A549 (cell line): Measurements from ENCODE around the gene RNPS1. TPM values are rescaled to one million over a fixed set of nuclear protein-coding genes. Genes with fewer than 3 reads are reported as not detected.

ENCODE experiments used
- ATAC-seq, 2 experiments: fragments of 200-7000 bp in 1 of 2; fragments of >200 bp in 1 of 2; cut with Nextera tagmentation in 1 of 2; cut with Tn5 transposase in 1 of 2; 3 replicates each; pipeline versions ENCODE4 v1.8.0 to v1.9.1; 2018 to 2020; ENCODE audit warnings: mild to moderate bottlenecking in 1 of 2, moderate library complexity in 1 of 2
- CTCF ChIA-PET: fragments of 300-600 bp; sonication (Branson Sonifier 250); formaldehyde crosslinking; extraction: SDS; loops from one replicate; lab custom pipeline; 2021; ENCODE audit warnings: antibody characterized with exemption, inconsistent platforms; lab: Yijun Ruan, JAX
- POLR2A ChIA-PET: fragments of 350-600 bp; formaldehyde crosslinking; extraction: SDS; loops from one replicate; lab custom pipeline; 2021; ENCODE audit warnings: antibody characterized with exemption, inconsistent platforms; lab: Yijun Ruan, JAX
- DNase-seq, 2 experiments: peaks; one replicate each; pipeline versions ENCODE4 v3.0.0 to v3.0.0-alpha.2; 2011 to 2016; ENCODE audit warnings: low read depth in 1 of 2, low spot score in 1 of 2
- FAIRE-seq: peaks from 2 replicates; lab custom pipeline; 2011; peaks lifted over from hg19 to GRCh38; lab: Jason Lieb, UNC
- H3K27ac ChIP-seq, 2 experiments: fragments of >200 bp; sonication (Bioruptor Twin); formaldehyde crosslinking; 3 replicates each; pipeline ENCODE4 v1.5.1; 2016 to 2017
- H3K4me1 ChIP-seq: fragments of >200 bp; sonication (Bioruptor Twin); formaldehyde crosslinking; 3 replicates; pipeline ENCODE4 v1.6.1; 2016
- H3K4me2 ChIP-seq: fragments of >200 bp; sonication (Bioruptor Twin); formaldehyde crosslinking; 3 replicates; pipeline ENCODE4 v1.6.1; 2016
- H3K4me3 ChIP-seq: fragments of >200 bp; sonication (Bioruptor Twin); formaldehyde crosslinking; 3 replicates; pipeline ENCODE4 v1.5.1; 2016
- H3K9me3 ChIP-seq: fragments of >200 bp; sonication (Bioruptor Twin); formaldehyde crosslinking; 3 replicates; pipeline ENCODE4 v1.6.1; 2016
- BCL3 ChIP-seq: fragments of >200 bp; sonication (Bioruptor Twin); formaldehyde crosslinking; IDR thresholded peaks from 3 replicates; pipeline ENCODE4 v1.6.1; 2016
- CEBPB ChIP-seq, 2 experiments: fragments of >200 bp in 1 of 2; sonication (Bioruptor Twin) in 1 of 2; formaldehyde crosslinking in 1 of 2; IDR thresholded peaks; 2 replicates each; pipeline ENCODE4 v1.6.1; 2012 to 2016
- ELK1 ChIP-seq: fragments of 150-350 bp; IDR thresholded peaks from 2 replicates; pipeline ENCODE4 v1.6.1; 2014; ENCODE audit warnings: low read depth, mild to moderate bottlenecking, low read length
- ESRRA ChIP-seq: fragments of 150-350 bp; IDR thresholded peaks from 2 replicates; pipeline ENCODE4 v1.6.1; 2014; ENCODE audit warnings: mild to moderate bottlenecking, low read length, borderline replicate concordance
- HEYL ChIP-seq: fragments of 250-450 bp; sonication (Bioruptor Pico); IDR thresholded peaks from 2 replicates; pipeline ENCODE4 v1.8.0; 2021; ENCODE audit warnings: mild to moderate bottlenecking, moderate library complexity
- HOXA7 ChIP-seq: fragments of 250-450 bp; sonication (Bioruptor Pico); IDR thresholded peaks from 2 replicates; pipeline ENCODE4 v1.5.0; 2020; ENCODE audit warnings: mild to moderate bottlenecking, moderate library complexity
- HOXB13 ChIP-seq: fragments of 250-450 bp; sonication (Bioruptor Pico); IDR thresholded peaks from 2 replicates; pipeline ENCODE4 v1.5.0; 2020; ENCODE audit warnings: low read depth, mild to moderate bottlenecking, moderate library complexity
- JUNB ChIP-seq: fragments of >200 bp; sonication (Bioruptor Twin); formaldehyde crosslinking; IDR thresholded peaks from 2 replicates; pipeline ENCODE4 v1.6.1; 2016
- KDM1A ChIP-seq: fragments of 200-600 bp; sonication (generic); IDR thresholded peaks from 2 replicates; pipeline ENCODE4 v1.6.1; 2016; ENCODE audit warnings: low read depth, mild to moderate bottlenecking
- KDM5A ChIP-seq: fragments of 200-600 bp; sonication (generic); IDR thresholded peaks from 2 replicates; pipeline ENCODE4 v1.6.1; 2016; ENCODE audit warnings: antibody characterized with exemption, mild to moderate bottlenecking
- MAFK ChIP-seq: fragments of 450-650 bp; IDR thresholded peaks from 2 replicates; pipeline ENCODE4 v1.6.1; 2014; ENCODE audit not compliant: partially characterized antibody
- MYC ChIP-seq: IDR thresholded peaks from 2 replicates; pipeline ENCODE4 v1.6.1; 2012; ENCODE audit warnings: mild to moderate bottlenecking, inconsistent platforms, low read length, improper control_type of control experiment, borderline replicate concordance
- NPAS2 ChIP-seq: fragments of 250-450 bp; sonication (Bioruptor Pico); IDR thresholded peaks from 2 replicates; pipeline ENCODE4 v1.8.0; 2022; ENCODE audit warnings: mild to moderate bottlenecking, moderate library complexity, borderline replicate concordance
- RCOR1 ChIP-seq: fragments of 150-350 bp; IDR thresholded peaks from 2 replicates; pipeline ENCODE4 v1.6.1; 2014; ENCODE audit warnings: antibody characterized with exemption, low read length, low read depth
- SMC3 ChIP-seq: fragments of >200 bp; sonication (Bioruptor Twin); formaldehyde crosslinking; IDR thresholded peaks from 3 replicates; pipeline ENCODE4 v1.6.1; 2018; ENCODE audit warnings: inconsistent platforms
- ZFP36 ChIP-seq: fragments of 450-650 bp; IDR thresholded peaks from 2 replicates; pipeline ENCODE4 v1.6.1; 2014; ENCODE audit warnings: borderline replicate concordance; ENCODE audit not compliant: partially characterized antibody
- WGBS: methylation state at CpG from one replicate; pipeline ENCODE4 v1.1.6; 2017; ENCODE audit errors: missing lambda C conversion rate; 5-methylcytosine and 5-hydroxymethylcytosine counted together
- polyA plus RNA-seq, 4 experiments: library from polyadenylated mRNA; depleted of rRNA in 3 of 4; stranded (reverse); fragments of >200 nt; fragmentation: RNase III in 1 of 4; extraction: RNeasy Plus Mini Kit Qiagen cat#74134 plus additional on column Dnase treatment in 1 of 4; gene quantifications; 2 replicates in 3 of 4; 3 replicates in 1 of 4; pipeline ENCODE4 v1.2.3, GENCODE V29; 2011 to 2017
- TF ChIP-seq, protein P1 (sequence below): fragments of 250-450 bp; sonication (Bioruptor Pico); IDR thresholded peaks from 2 replicates; pipeline ENCODE4 v1.5.0; 2021; ENCODE audit warnings: mild to moderate bottlenecking, moderate library complexity, borderline replicate concordance
- TF ChIP-seq, protein P2 (sequence below): fragments of >200 bp; sonication (Bioruptor Twin); formaldehyde crosslinking; IDR thresholded peaks from 3 replicates; pipeline ENCODE4 v1.5.1; 2016

Gene RNPS1
- polyA plus RNA-seq, 2 of the 4 experiments (the other 2 are of a cell fraction) = 183 to 200 TPM

GRCh38 chr16:2295056-2295798, 27.3 kb upstream of the RNPS1 start:
- ChIA-PET CTCF (interaction anchor here (0.6 to 2.9 kb wide), 6 partner anchors 16 to 763 kb away, joined by 3 to 13 read pairs (median 4); partner anchors contain the start of gene ABCA3), POLR2A (interaction anchor here (0.6 kb wide), 1 partner anchor 9 kb away, joined by 3 read pairs; no protein-coding TSS in a partner anchor)
- 87% methylated on average over 11 of the region's 21 CpGs for WGBS
- Histone ChIP-seq H3K4me1 (no peaks in the 10 kb centered on the region), H3K4me2 (no peak overlapping the region), H3K27ac (no peak overlapping the region), H3K9me3 (no peaks in the 10 kb centered on the region), H3K4me3 (no peak overlapping the region)
- ATAC-seq = no peak
- DNase-seq = no peak
- TF ChIP-seq KDM1A (no peak), KDM5A (no peak), BCL3 (no peak), ESRRA (no peak), CEBPB (IDR thresholded peaks at IDR 0.05) (no peak), ELK1 (no peak), HOXA7 (CRISPR knock-in tag) (no peak), SMC3 (no peak), HEYL (CRISPR knock-in tag) (no peak), RCOR1 (no peak), HOXB13 (CRISPR knock-in tag) (no peak), NPAS2 (no peak), ZFP36 (no peak), MYC (no peak), JUNB (no peak), MAFK (no peak)
- TF ChIP-seq, protein P1, sequence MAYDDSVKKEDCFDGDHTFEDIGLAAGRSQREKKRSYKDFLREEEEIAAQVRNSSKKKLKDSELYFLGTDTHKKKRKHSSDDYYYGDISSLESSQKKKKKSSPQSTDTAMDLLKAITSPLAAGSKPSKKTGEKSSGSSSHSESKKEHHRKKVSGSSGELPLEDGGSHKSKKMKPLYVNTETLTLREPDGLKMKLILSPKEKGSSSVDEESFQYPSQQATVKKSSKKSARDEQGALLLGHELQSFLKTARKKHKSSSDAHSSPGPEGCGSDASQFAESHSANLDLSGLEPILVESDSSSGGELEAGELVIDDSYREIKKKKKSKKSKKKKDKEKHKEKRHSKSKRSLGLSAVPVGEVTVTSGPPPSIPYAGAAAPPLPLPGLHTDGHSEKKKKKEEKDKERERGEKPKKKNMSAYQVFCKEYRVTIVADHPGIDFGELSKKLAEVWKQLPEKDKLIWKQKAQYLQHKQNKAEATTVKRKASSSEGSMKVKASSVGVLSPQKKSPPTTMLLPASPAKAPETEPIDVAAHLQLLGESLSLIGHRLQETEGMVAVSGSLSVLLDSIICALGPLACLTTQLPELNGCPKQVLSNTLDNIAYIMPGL (CRISPR knock-in tag) = no peak
- FAIRE-seq = no peak

GRCh38 chr16:2292221-2292620, 24.3 kb upstream of the RNPS1 start:
- 85% methylated on average over 9 of the region's 9 CpGs for WGBS
- CTCF ChIA-PET = interaction anchor here (0.6 to 1.8 kb wide), 5 partner anchors 11 to 1790 kb away, joined by 3 to 6 read pairs (median 4); no protein-coding TSS in a partner anchor
- no peaks in the 10 kb centered on the region for H3K4me1 ChIP-seq
- POLR2A ChIA-PET = no interaction called here
- no peaks in the 10 kb centered on the region for H3K9me3 ChIP-seq
- no peak overlapping the region for H3K27ac ChIP-seq
- DNase-seq = no peak
- H3K4me2 ChIP-seq = no peak overlapping the region
- TF ChIP-seq, protein P2, sequence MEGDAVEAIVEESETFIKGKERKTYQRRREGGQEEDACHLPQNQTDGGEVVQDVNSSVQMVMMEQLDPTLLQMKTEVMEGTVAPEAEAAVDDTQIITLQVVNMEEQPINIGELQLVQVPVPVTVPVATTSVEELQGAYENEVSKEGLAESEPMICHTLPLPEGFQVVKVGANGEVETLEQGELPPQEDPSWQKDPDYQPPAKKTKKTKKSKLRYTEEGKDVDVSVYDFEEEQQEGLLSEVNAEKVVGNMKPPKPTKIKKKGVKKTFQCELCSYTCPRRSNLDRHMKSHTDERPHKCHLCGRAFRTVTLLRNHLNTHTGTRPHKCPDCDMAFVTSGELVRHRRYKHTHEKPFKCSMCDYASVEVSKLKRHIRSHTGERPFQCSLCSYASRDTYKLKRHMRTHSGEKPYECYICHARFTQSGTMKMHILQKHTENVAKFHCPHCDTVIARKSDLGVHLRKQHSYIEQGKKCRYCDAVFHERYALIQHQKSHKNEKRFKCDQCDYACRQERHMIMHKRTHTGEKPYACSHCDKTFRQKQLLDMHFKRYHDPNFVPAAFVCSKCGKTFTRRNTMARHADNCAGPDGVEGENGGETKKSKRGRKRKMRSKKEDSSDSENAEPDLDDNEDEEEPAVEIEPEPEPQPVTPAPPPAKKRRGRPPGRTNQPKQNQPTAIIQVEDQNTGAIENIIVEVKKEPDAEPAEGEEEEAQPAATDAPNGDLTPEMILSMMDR = no peak
- TF ChIP-seq, all 56 proteins: peak for 0
- FAIRE-seq (no peak), ATAC-seq (no peak)
- no peak overlapping the region for H3K4me3 ChIP-seq
